Erythroblast (primary cell): ENCODE results near the gene SYT8.
"Not testable (repeated sequence)": the region's sequence is repeated elsewhere in the genome, so short reads cannot be mapped to it uniquely, and the experiment has no call there.

ENCODE experiments used
- DNase-seq, 2 experiments: peaks; one replicate each; lab custom pipeline; 2025; lab: John Stamatoyannopoulos, UW
- GATA1 ChIP-seq: IDR thresholded peaks from 2 replicates; pipeline ENCODE4 v1.6.1; 2011; ENCODE audit warnings: low read depth, mild to moderate bottlenecking, control low read depth, low read length, moderate library complexity
- POLR2A ChIP-seq: IDR thresholded peaks from 2 replicates; pipeline ENCODE4 v1.6.1; 2011; ENCODE audit warnings: mild to moderate bottlenecking, low read length

SYT8 gene

GRCh38 chr11:1810761-1811160, 24.0 kb upstream of the SYT8 start:
- TF ChIP-seq GATA1 (no peak), POLR2A (no peak)
- no peak for DNase-seq

GRCh38 chr11:1812274-1812673, 22.5 kb upstream of the SYT8 start:
- no peak for TF ChIP-seq POLR2A
- no peak for TF ChIP-seq GATA1
- no peak for DNase-seq

- TF ChIP-seq POLR2A, result no peak
- TF ChIP-seq GATA1, result no peak
These were observed 22.0 kb upstream of the SYT8 start for GRCh38 chr11:1812801-1813200.

GRCh38 chr11:1813356-1813755, 21.4 kb upstream of the SYT8 start:
- DNase-seq, result not testable (repeated sequence)

More at GRCh38 chr11:1812801-1813200, 22.0 kb upstream of the SYT8 start:
- no peak for DNase-seq

- TF ChIP-seq POLR2A (no peak), GATA1 (no peak)
- no peak for DNase-seq
These were observed 20.1 kb upstream of the SYT8 start for GRCh38 chr11:1814691-1815090.

- no peak for TF ChIP-seq POLR2A
- no peak for TF ChIP-seq GATA1
- DNase-seq, result no peak
These were observed 19.5 kb upstream of the SYT8 start for GRCh38 chr11:1815311-1815710.

- TF ChIP-seq GATA1, result no peak
- no peak for TF ChIP-seq POLR2A
- DNase-seq, result no peak
These were observed 19.0 kb upstream of the SYT8 start for GRCh38 chr11:1815751-1816150.

- no peak for TF ChIP-seq GATA1
- no peak for TF ChIP-seq POLR2A
- no peak for DNase-seq
These were observed 17.8 kb upstream of the SYT8 start for GRCh38 chr11:1817000-1817399.

GRCh38 chr11:1817511-1817910, 17.3 kb upstream of the SYT8 start:
- DNase-seq, result no peak
- TF ChIP-seq POLR2A (no peak), GATA1 (no peak)

GRCh38 chr11:1819074-1819473, 15.7 kb upstream of the SYT8 start:
- TF ChIP-seq POLR2A (no peak), GATA1 (no peak)
- no peak for DNase-seq

GRCh38 chr11:1820463-1821325, 14.1 kb upstream of the SYT8 start:
- TF ChIP-seq GATA1 (no peak), POLR2A (no peak)
- DNase-seq, result no peak

- DNase-seq, result no peak
- TF ChIP-seq POLR2A (no peak), GATA1 (no peak)
These were observed 13.2 kb upstream of the SYT8 start for GRCh38 chr11:1821562-1821961.

- TF ChIP-seq GATA1, result no peak
- TF ChIP-seq POLR2A, result no peak
- no peak for DNase-seq
These were observed 12.0 kb upstream of the SYT8 start for GRCh38 chr11:1822648-1823375.

- no peak for DNase-seq
- TF ChIP-seq GATA1 (no peak), POLR2A (no peak)
These were observed 11.2 kb upstream of the SYT8 start for GRCh38 chr11:1823376-1824220.
